Measurements from ENCODE around the gene ILF2.
"Not testable (repeated sequence)": the region's sequence is repeated elsewhere in the genome, so short reads cannot be mapped to it uniquely, and the experiment has no call there.

The ILF2 gene

DNA sequence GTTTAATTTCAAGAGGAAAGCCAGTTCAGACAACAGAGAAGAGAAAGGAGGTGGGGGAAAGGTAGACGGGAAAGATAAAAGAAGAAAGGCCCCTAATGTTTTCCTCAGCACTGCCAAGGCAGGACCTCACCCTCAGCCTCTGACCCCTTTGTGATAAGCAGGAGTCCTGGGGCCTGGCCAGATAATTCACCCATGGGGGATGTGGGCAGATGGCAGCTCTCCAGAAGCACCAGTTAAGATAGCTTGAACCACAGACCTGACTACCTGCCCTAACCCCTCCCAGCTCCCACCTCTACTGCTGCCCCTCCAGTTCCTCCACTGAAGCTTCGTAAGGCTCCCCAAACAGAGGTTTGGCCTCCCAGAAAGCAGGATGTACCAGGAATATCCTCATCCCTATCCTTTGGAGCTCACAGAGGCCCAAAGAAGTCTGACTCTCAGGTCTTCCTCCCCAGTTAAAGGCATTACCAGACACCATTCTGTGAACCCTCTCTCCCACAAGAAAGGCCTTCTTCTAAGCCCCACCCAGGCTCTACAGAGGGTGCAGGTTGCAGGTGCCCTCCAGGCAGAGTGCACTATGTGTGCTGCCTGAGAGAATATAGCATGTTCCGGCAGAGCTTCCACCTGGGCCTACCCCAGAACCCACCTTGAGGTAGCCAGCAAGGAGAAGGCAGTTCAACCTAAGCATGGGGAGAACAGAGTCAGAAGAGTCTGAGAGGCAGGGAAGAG, 21.5 kb downstream of the ILF2 start:
- no peak for DNase-seq (ENCODE audit: low spot score)

DNA sequence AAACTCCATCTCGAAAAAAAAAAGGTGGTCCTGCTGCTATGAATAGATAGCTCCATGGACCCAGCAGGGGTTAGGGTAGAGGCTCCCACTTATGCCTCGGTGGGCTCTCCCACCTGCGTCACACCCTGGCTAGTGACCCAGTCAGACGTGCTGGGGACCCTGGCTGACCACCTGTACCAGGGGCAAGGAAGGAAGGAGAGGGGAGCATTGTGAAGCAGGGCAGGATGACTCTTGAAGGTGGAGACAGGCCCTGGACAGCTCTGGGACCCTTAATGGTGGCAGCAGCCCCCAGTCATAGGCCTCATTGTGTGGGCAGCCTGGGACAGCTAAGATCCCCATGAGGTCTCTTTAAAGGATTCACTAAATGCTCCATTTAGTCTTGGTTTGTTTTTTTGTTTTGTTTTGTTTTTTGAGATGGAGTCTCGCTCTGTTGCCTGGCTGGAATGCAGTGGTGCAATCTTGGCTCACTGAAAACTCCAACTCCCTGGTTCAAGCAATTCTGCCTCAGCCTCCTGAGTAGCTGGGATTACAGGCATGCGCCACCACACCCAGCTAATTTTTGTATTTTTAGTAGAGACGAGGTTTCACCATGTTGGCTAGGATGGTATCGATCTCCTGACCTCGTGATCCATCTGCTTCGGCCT, 22.7 kb downstream of the ILF2 start:
- no peak for DNase-seq (ENCODE audit: low spot score)

GRCh38 chr1:153647346-153647714, 23.5 kb downstream of the ILF2 start:
- no peak for DNase-seq (ENCODE audit: low spot score)

DNA sequence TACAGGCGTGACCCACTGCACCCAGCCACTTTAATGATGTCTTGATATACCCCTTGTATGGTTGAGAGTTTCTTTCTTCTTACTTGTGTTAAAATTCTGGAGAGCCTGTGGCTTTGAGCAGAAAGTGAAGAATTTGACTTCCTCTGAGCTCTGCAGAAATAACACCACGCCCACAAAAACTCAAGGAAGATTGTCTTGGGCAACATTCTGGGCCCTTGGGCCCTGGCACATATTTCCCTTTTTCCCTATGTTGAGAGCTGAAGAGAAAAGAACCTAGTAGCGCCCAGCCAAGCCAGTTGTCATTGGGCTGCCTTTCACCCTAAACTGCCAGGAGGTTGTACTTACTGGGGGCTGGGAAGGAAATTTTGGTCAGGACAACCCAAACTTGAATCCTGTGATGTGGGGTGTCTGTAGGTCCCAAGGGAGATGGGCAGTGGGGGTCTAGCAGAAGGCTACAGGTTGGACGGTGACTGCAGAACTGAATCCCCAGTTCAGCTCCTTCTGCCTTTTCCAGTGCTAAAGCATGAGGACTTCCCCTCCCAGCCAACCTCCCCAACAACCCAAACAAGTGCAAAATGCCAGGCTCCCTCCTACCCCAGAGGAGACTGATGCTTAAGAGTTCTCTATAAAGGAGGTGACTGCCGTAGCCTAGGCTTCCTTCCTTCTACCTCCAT, 24.0 kb downstream of the ILF2 start:
- no peak for DNase-seq (ENCODE audit: low spot score)

- DNase-seq (ENCODE audit: low spot score), result no peak
Observed at GRCh38 chr1:153643816-153644215, 27.0 kb downstream of the ILF2 start.

DNA sequence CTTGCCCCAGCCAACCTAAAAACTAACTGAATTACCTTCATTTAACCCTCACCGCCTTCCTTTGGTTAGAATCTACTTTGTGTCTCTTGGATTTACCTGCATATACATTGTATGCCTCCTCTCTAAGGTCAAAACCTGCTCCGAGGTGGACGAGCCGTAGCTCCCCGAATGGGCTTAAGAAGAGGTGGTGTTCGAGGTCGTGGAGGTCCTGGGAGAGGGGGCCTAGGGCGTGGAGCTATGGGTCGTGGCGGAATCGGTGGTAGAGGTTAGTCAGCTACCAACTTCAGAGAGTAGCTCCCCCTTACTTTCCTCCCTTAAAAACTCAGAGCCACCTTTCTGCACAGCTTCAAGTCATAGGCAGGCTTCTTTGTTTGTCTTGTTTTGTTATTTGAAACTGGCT, 27.7 kb downstream of the ILF2 start:
- DNase-seq (ENCODE audit: low spot score), result no peak

- DNase-seq (ENCODE audit: low spot score), result no peak
Observed at GRCh38 chr1:153642161-153642560, 28.6 kb downstream of the ILF2 start.

- no peak for DNase-seq (ENCODE audit: low spot score)
Observed at GRCh38 chr1:153640861-153641260, 29.9 kb downstream of the ILF2 start.

- not testable (repeated sequence) for DNase-seq (ENCODE audit: low spot score)
Observed at GRCh38 chr1:153640213-153640612, 30.6 kb downstream of the ILF2 start.

DNA sequence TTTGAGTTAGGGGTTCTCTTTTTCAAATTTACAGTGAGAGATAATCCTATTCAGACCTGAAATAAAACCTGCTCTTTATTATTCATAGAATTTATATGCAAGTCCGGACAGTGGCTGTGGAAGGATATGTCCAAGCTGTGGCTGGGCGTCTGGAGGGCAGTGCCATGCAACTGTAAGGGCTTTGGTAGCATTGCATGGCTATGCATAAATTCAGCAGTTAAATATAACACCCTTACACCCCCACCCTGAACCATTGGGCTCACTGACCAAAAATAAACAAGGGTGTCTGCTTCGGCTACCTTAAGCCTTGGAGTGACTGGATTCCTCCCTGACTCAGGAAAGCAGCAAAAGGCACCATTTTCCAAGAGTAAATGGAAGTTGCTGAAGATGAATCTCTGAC, 31.5 kb downstream of the ILF2 start:
- DNase-seq (ENCODE audit: low spot score), result no peak

- no peak for DNase-seq (ENCODE audit: low spot score)
Observed at GRCh38 chr1:153638261-153638660, 32.5 kb downstream of the ILF2 start.

GRCh38 chr1:153636312-153636711, 34.5 kb downstream of the ILF2 start:
- no peak for DNase-seq (ENCODE audit: low spot score)

DNA sequence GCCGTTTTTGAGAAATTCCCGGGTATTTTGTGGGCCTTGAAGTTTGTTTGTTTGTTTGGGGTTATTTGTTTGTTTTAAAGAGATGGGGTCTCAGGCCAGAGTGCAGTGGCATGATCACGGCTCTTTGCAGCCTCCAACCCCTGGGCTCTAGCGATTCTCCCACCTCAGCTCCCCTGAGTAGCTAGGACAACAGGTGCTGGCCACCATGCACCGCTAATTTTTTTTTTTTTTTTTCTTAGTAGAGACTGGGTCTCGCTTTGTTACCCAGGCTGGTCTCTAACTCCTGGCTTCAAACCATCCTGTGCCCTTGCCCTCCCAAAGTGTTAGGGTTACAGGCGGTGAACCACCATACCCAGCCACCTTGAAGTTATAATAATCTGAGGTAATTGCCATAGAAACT, 34.9 kb downstream of the ILF2 start:
- DNase-seq (ENCODE audit: low spot score), result no peak

GRCh38 chr1:153633754-153634665, 36.8 kb downstream of the ILF2 start, which contains the start of gene CHTOP:
TSS of gene CHTOP (plus strand) at chr1:153634066. CDS start at chr1:153636589, 2,523 bp downstream.
- peak; percentile 97 for DNase-seq (ENCODE audit: low spot score)

DNA sequence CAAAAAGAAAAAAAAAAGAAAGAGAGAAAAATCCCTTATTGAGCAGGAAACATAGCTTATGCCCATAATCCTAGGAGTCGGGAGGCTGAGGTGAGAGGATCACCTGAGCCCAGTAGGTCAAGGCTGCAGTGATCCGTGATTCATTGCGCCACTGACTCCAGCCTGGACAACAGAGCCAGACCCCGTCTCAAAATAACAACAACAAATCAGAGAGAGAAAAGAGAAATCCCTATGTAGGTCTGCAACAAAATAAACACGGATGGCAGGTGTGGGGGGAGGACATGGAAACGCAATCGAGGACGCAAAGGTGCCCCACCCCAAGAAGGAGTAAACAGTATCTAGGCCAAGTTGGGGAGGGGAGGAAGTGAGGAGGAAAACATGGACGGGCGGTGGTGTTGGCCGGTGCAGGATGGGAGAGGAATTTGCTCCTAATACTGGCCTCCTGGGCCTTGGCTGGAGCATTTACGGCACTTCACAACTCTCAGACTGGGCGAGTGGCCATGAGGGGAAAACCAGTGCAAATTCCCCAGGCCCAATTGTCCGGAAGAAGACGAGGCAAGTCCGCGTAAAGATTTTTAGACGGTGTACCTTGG, 37.5 kb downstream of the ILF2 start:
- peak; percentile 55 for DNase-seq (ENCODE audit: low spot score)

- no peak for DNase-seq (ENCODE audit: low spot score)
Observed at GRCh38 chr1:153631047-153632022, 39.5 kb downstream of the ILF2 start.

DNA sequence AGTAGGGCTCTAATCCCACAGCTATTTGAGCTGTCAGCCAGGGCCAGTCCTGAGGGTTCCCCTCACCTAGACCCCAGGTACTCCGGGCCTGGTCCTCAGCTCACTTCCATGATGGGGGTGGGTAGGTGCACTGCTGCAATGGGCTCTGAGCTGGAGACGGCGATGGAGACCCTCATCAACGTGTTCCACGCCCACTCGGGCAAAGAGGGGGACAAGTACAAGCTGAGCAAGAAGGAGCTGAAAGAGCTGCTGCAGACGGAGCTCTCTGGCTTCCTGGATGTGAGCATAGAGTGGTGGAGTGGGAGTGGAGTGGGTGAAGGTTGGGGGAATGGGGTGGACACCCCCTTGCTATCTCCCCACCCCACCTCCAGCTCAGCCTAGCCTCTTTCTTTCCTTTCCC, 40.4 kb downstream of the ILF2 start:
- no peak for DNase-seq (ENCODE audit: low spot score)

- no peak for DNase-seq (ENCODE audit: low spot score)
Observed at GRCh38 chr1:153629971-153630370, 40.8 kb downstream of the ILF2 start.

DNA sequence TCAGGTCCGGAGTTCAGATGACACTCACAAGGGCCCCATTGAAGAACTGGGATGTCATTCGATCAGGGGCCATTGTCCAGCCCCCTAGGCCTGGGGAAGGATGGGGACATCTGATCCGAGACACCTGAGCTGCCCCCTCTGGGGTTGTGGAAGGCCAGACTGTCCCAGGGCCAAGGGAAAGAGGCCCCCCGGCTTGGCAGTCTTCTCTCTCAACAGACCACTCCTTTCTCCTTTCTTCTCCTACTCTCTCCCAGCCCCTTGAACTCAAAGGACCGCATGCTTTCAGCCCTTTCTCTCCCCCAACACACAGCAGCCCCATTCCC, 41.5 kb downstream of the ILF2 start:
- DNase-seq (ENCODE audit: low spot score), result no peak

GRCh38 chr1:153628638-153629342, 42.0 kb downstream of the ILF2 start:
- no peak for DNase-seq (ENCODE audit: low spot score)

Measured in AG20443 (cell line).